ENCODE measurements around the gene ZFYVE27. TPM values are rescaled to one million over a fixed set of nuclear protein-coding genes. Genes with fewer than 3 reads are reported as not detected.

Gene ZFYVE27
- total RNA-seq, 1 donor from 2014 or later = 32.3 TPM

DNA sequence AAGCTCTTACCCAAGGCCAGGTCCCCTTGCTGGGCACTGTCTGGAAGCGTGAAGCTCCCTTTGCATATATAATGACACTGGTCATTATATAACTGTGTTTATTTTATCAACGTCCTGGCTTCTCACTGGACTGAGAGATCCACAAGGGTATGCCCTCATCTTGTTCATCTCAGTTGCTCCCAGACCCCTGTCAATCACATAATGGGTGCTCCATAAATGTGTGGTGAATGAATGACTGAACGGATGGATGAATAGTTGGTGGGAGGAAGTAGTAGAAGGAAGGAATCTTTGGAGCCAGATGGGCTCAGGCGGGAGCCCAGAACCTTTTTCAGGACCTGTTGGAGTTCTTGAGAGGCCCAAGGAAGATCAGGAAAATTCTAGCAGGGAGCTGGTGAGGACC lies 42.6 kb downstream of the ZFYVE27 start:
- DNase-seq (ENCODE audit: low read depth) = no peak
- Histone ChIP-seq H3K27me3 (ENCODE audit: control insufficient read depth, insufficient read depth, low read length) (peaks cover 5% of the 10 kb centered on the region), H3K4me3 (ENCODE audit: low read depth, low read length) (no peak overlapping the region), H3K36me3 (ENCODE audit: control insufficient read depth, insufficient read depth, low read length) (no peaks in the 10 kb centered on the region)
- TF ChIP-seq, protein P1, sequence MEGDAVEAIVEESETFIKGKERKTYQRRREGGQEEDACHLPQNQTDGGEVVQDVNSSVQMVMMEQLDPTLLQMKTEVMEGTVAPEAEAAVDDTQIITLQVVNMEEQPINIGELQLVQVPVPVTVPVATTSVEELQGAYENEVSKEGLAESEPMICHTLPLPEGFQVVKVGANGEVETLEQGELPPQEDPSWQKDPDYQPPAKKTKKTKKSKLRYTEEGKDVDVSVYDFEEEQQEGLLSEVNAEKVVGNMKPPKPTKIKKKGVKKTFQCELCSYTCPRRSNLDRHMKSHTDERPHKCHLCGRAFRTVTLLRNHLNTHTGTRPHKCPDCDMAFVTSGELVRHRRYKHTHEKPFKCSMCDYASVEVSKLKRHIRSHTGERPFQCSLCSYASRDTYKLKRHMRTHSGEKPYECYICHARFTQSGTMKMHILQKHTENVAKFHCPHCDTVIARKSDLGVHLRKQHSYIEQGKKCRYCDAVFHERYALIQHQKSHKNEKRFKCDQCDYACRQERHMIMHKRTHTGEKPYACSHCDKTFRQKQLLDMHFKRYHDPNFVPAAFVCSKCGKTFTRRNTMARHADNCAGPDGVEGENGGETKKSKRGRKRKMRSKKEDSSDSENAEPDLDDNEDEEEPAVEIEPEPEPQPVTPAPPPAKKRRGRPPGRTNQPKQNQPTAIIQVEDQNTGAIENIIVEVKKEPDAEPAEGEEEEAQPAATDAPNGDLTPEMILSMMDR (IDR thresholded peaks at IDR 0.05; ENCODE audit: insufficient read depth, low read length, poor library complexity, severe bottlenecking) = no peak

DNA sequence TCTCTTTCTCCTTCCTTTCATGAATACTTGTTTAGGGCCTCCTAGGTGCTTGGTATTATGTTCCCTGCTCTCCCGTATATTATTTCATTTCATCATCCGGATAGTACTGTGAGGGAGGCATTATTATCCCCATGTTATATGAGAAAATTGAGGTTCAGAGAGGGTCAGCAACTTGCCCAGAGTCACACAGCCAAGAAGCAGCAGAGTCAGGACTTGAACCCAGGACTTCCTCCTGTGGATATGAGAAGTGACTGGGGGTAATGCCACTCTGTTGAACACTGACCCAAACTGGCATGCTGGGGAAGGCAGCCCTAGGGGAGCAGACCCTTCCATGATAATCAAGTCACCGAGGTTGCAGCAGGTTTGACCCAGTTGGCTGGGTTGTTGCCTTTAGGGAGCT lies 43.0 kb downstream of the ZFYVE27 start:
- H3K4me3 ChIP-seq (ENCODE audit: low read depth, low read length) = no peak overlapping the region
- no peaks in the 10 kb centered on the region for H3K36me3 ChIP-seq (ENCODE audit: control insufficient read depth, insufficient read depth, low read length)
- no peak for DNase-seq (ENCODE audit: low read depth)
- TF ChIP-seq, protein P1 (IDR thresholded peaks at IDR 0.05; ENCODE audit: insufficient read depth, low read length, poor library complexity, severe bottlenecking) = no peak
- H3K27me3 ChIP-seq (ENCODE audit: control insufficient read depth, insufficient read depth, low read length) = peaks cover under 1% of the 10 kb centered on the region

DNA sequence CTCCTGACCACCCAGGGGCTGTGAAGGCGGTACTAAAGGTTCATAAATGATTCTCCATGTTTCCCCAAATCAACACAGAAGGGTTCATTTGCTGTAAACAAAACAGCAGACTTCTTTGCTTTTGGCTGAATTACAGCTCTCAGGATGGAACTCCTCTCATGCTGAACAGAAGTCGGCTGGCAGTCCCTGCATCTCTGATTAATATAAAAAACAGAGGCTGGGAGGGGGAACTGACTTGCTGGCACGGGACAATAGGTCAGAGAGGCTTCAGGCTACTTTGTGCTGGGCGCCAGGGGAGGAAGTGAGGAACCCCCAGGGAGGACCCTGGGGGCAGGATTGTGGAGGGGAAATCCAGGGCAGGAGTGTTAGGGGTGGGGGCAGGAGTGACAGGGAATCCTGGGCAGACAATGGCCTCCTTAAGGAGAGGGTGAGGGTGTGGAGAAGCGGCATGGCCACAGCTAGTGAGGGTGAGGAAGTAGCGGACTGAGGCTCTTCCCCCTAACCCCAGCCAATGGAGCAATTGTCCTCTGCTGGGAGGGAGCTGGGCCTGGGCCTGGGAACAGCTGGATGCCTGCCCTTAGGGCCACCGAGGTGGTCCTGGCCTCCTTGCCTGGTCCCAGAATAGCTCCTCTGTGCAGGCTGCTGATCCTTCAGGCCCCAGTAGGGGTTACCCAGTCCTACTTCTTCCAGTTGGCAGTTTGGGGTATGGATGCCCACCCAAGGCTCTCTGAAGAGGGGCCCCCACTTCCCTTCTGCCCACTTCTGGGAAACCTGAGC lies 44.1 kb downstream of the ZFYVE27 start:
- TF ChIP-seq, protein P1 (IDR thresholded peaks at IDR 0.05; ENCODE audit: insufficient read depth, low read length, poor library complexity, severe bottlenecking) = no peak
- H3K36me3 ChIP-seq (ENCODE audit: control insufficient read depth, insufficient read depth, low read length) = no peaks in the 10 kb centered on the region
- H3K4me3 ChIP-seq (ENCODE audit: low read depth, low read length) = no peak overlapping the region
- no peaks in the 10 kb centered on the region for H3K27me3 ChIP-seq (ENCODE audit: control insufficient read depth, insufficient read depth, low read length)
- DNase-seq (ENCODE audit: low read depth) = no peak

DNA sequence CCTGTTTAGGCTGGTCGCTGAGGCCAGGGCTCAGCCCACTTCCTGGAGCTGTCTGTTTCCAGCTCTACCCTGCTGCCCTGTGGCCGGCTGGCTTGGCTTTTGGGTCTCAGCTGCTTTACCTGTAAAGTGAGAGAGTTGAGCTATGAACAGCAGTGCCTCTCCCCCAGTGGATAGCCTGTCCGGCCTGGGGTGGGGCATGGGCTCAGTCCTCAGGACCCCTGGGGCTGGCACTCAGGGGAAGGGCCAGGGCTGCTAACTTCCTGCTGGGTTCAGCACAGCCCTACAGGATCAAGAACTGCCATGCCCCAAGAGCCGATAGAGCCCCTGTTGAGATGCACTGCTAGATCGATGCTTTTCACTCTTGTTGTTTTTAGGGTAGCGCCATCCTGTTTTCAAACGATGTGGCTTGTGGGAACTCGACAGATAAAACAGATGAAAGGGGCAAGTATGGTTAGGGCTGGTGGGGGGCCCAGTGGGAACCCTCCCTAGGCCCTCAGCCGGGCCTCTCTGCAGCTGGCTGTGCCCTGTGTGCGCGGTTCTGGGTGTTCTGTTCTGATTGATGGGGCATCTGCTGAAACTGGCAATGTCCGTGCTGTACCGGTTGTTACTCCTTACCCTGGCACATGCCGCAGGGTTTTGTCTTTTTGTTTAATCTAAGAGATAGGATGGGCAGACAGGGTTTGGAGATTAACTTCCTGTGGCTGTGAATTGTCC lies 44.8 kb downstream of the ZFYVE27 start:
- DNase-seq (ENCODE audit: low read depth) = no peak
- Histone ChIP-seq H3K4me3 (ENCODE audit: low read depth, low read length) (no peak overlapping the region), H3K27me3 (ENCODE audit: control insufficient read depth, insufficient read depth, low read length) (peaks cover 6% of the 10 kb centered on the region), H3K36me3 (ENCODE audit: control insufficient read depth, insufficient read depth, low read length) (no peaks in the 10 kb centered on the region)
- TF ChIP-seq, protein P1 (IDR thresholded peaks at IDR 0.05; ENCODE audit: insufficient read depth, low read length, poor library complexity, severe bottlenecking) = no peak

DNA sequence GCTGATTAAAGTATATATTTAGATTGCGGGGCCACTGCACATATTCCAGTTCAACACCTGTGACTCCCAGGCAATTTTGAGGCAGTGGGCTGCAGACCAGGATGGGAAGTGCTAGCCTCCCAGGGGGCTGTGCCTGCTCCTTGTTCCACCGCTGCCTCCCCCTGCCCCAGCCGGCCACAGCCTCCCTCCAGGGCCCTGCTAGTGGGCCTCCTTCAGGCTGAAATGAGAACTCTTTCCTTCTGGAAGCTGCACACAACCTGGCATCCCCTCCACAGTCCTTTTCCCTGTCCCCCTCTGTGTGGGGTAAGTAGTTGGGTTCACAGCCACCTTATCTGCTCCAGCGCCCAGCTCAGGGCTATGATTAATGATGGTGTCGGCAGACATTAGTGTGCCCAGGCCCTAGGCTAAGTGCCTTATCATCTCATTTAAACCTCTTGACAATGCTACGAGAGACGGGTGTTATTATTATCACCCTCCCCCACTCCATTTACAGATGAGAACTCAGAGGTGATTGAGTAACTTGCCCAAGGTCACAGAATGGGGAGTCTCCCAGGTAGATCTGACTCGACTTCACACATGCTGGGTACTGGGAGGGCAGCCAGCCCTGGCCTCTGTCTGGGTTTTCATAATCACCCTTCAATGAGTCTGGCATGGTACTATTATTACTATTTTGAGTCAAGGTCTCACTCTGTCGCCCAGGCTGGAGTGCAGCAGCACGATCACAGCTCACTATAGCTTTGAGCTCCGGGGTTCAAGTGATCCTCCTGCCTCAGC lies 45.7 kb downstream of the ZFYVE27 start:
- DNase-seq (ENCODE audit: low read depth) = no peak
- Histone ChIP-seq H3K36me3 (ENCODE audit: control insufficient read depth, insufficient read depth, low read length) (no peaks in the 10 kb centered on the region), H3K4me3 (ENCODE audit: low read depth, low read length) (no peak overlapping the region), H3K27me3 (ENCODE audit: control insufficient read depth, insufficient read depth, low read length) (peaks cover 7% of the 10 kb centered on the region)
- TF ChIP-seq, protein P1 (IDR thresholded peaks at IDR 0.05; ENCODE audit: insufficient read depth, low read length, poor library complexity, severe bottlenecking) = no peak

Measured in kidney epithelial cell (primary cell).